ENCODE results near the gene ANKH.
"Not testable (repeated sequence)": the region's sequence is repeated elsewhere in the genome, so short reads cannot be mapped to it uniquely, and the experiment has no call there.

The ANKH gene

DNA sequence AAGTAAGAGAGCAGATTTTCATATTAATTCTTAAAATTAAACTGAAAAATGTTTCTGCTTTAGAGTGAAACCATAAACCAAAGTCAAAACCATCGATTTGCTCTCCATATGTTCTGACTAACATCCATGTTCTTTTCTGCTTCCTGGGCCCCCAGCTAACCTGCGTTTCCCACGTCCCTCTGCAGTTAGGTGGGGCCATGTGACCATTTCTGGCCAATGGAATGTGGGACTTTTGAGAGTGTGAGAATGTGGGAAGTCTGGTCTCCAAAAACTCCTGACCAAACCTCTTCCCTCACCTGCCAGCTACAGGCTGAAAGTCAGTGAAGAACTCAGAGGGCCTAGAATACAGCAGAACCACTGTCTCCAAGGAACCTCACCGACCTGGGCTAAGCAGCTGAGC, 44.9 kb downstream of the ANKH start:
- no peak for DNase-seq (ENCODE audit: low read depth)

DNA sequence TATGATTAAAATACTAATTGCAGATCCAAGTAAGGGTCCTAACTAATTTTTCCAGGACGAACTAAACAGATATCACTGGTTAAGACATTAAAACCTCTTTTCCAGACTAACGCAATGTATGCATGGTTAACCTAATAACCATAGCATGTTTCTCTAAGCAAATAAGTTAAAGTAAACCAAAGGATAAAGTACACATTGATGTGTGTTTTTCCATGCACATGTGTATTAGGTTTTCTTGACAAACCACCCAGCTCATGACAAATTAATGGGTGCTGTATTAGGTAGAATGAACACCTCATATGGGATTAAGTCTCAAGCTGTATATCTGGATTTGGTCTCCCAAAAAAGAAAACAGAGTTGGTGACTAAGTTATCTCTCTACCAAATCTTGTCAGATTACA, 45.6 kb downstream of the ANKH start:
- DNase-seq (ENCODE audit: low read depth): no peak

DNA sequence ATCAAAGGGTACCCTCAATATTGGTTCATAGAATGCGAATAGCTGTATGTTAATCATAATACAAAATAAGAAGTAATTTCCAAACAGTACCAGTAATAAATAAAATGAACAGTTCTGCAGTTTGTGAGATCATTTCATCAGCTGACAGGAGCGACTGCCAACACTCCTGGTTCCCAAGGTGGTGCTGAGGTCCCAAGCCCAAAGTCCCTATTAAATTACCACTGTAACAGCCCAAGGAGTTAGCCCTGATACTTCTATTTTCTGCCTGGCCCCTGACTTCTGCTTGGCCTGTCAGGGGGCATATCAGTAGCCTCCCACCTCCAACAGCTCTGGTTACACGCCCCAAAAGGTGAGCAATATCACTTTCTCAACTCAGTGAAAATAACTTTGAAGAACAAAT, 47.1 kb downstream of the ANKH start:
- DNase-seq (ENCODE audit: low read depth): no peak

DNA sequence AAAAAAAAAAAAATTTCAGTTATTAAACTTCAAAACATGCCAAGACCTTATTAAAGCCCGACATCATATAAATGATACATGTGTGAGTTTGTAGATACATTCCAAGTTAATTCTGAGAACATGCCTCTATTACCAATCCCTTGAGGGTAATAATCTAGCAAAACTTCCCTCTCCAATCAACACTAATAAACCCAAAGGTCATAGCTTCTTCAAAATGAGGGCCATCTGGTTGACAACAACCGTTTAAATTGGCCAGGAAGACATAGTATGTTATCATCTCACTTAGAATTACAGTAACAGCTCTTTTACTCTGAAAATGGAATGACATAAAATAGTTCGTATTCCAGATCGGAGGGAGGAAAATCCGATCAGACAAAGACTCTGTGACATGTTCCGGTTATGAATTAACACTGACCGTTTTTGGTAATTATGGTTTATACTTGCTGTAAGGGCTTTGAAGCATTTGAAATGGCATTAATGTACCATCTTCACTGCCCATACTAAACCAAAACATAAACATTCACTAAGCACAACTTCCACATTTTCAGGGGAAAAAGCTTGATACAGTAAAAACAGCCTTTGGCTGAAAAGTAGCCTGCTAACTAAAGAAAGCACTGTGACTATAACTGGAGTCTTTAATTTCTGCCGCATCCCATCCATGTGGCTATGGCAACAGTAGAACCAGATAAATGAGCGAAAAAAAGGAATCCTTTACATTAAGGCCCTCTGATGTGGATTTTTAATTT, 50.3 kb downstream of the ANKH start:
- no peak for DNase-seq (ENCODE audit: low read depth)

DNA sequence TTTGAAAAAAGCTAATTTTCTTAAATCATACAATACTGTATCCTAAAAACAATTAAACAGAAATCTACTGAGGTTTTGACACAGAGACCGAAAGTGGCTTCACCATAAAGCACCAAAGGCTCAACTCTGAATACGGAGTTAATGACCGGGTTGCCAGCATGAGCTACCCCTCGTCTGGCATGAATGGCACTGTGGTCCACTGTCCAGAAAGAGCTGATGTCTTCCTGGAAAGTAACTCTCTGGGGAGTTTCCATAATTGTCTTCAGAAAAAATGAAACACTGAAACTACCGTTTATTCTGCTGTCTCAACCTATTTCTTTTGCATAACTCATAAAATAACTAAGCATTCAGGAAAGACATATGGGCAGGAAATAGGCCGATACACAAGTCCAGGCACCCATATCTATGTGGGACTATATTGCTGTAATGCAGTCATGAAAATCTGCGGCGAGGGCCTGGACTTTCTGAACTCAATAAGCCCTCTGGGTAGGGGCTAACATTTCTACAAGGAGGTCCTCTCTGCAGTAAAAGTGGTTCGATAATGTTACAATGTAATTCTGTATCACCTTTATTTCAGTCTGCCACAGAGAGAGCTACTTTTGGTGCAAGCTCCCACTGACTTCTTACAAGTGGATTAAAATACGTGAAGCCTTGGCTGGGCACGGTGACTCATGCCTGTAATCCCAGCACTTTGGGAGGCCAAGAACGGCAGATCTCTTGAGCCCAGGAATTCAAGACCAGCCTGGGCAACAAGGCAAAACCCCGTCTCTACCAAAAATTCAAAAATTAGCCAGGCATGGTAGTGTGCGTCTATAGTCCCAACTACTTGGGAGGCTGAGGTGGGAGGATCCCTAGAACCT, 52.4 kb downstream of the ANKH start:
- no peak for DNase-seq (ENCODE audit: low read depth)

DNA sequence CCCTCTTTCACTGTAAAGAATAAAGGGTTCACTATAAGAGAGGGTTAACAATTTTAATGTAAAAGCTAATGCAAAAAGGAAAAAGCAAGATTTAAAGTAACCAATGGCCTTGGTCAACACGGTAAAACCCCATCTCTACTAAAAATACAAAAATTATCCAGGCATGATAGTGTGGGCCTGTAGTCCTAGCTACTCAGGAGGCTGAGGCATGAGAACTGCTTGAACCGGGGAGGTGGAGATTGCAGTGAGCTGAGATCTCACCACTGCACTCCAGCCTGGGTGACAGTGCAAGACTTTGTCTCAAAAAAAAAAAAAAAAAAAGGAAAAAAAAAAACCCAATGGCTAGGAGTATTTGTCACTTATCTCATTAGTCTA, 53.8 kb downstream of the ANKH start:
- not testable (repeated sequence) for DNase-seq (ENCODE audit: low read depth)

DNA sequence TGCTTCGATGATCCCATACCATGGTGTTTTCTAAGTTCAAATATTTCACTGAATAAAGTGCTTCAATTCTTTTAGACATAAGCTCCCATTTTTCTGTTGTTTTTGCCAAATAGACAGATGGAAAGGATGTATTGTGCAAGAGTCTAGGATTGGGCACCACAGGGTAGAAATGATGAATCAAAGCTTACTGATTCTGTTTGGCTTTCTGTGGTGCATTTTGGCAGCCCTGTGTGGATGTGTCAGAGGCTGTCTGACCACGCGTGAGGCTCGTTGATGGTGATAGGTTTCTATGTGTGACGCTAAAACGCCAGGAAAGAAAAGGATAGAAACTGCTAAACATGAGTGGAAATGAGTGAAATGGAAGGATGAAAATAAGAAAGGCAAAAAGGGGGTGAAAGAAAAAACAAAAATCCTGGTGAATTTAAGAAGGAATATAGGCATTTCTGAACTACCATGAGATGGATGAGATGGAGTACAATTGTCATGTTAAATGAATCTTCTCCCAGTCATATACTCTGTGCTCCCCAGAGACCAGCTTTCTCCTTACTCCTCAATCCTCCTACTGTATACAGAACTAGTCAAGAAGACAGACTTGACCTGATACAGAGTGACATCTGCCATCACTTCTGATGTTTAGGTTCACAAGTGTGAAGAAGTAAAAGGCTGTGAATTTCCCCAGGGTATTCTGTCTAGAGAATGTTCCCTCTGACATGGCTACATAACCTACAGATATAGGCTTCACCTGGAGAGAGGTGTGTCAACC, 54.4 kb downstream of the ANKH start:
- peak; percentile 46 for DNase-seq (ENCODE audit: low read depth)

DNA sequence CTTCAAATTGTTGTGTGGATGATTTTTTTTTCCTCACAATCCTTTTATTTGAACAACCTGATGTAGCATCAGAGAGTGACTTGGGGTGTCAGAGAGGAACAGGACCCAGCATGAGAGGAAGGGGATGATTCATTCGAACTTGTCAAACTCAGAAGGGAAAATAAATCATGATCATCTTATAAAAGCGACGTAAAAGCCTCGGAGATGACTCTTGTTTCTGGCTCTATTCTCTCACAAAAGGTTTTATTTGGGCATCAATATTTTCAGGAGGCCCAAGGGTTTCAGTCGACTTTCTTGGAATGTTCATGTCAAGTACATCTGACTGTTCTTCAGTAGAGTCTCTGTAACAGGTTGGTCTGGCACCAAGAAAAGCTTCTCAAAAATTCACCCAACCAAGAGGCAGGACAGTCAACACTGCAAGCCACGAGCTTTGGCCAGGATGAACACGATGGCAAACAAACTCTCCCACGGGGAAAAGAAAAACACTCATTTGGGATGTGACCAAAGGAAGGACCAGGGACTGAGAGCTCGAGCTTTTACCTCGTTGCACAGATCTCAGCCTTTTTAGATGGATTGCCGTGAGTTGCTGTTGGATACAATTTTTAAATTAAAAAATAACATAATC, 55.1 kb downstream of the ANKH start:
- DNase-seq (ENCODE audit: low read depth): no peak

DNA sequence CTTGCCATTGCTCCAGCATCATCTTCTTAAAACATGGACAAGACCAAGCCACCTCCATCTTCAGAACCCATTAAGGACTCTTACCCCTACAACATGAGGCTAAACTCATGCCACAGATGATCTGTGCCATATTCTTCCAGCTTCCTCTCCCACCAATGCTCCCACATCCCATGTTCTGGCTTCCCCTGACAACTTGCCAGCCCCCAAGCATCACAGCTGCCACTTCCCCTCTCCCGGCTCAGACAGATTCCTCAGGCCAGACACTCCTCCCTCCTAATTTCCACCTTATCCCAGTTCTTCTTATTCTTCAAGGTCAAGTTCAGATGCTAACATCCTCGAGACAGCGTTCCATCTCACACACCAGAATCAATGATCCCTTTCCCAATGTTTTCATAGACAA, 57.8 kb downstream of the ANKH start:
- DNase-seq (ENCODE audit: low read depth): no peak

DNA sequence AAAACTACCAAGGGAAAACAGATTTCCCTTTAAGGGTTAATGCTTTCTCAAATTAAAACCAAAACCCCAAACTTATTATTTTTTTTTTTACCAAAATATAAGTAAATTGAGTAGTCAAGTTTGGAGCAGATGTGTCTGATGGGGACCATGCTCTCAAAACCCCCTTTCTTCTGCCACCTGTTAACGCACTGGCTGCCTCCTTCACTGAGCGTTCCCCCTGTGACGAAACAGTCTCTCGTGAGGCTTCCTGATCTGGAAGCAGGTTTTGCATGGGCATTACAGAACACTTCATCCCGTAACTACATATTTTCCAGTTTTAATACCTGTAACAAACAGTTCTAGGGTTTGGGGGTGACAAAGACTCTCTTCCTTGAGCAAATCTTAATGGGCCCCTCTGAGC, 59.4 kb downstream of the ANKH start:
- DNase-seq (ENCODE audit: low read depth): no peak

DNA sequence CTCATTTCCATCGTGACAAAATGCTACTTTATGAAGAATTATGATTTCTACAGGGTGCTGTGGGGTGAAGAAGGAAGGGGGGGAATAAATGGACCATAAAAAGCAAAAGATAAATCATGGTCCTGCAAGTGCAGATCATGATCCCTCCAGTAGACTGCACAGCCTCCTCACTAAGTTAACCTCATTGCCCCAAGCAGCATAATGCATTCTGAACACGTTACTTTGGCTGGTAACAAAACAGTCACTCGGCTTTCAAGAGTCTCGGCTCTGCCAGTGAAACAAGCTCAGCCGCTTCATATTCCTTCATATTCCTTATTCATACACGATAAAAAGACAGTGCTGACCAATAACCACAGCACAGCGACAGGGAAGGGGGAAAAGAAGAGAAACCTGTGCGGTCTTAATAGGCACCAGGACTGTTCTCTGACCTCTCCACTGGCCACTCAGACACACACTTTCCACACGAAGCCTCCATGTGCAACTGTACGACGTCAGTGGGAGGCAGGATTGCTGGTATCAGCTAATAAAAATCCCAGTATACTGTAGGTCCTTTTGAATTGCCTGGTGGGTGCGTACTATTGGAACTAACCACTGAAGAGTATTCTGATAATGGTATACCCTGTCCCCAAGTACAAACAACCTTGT, 60.5 kb downstream of the ANKH start:
- DNase-seq (ENCODE audit: low read depth): no peak

DNA sequence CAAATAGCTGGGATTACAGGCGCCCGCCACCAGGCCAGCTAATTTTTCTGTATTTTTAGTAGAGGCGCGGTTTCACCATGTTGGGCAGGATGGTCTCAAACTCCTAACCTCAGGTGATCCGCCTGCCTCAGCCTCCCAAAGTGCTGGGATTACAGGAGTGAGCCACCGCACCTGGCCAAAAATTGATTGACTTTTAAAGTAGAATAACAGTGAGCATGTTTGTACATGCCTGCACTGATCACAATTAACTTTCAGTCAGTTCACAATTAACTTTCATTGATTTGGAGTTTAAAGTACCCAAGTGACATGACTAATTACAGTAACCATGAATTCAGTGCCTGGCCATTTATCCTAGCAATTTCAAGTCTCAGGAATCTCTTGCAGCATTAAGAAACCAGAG, 61.3 kb downstream of the ANKH start:
- no peak for DNase-seq (ENCODE audit: low read depth)

DNA sequence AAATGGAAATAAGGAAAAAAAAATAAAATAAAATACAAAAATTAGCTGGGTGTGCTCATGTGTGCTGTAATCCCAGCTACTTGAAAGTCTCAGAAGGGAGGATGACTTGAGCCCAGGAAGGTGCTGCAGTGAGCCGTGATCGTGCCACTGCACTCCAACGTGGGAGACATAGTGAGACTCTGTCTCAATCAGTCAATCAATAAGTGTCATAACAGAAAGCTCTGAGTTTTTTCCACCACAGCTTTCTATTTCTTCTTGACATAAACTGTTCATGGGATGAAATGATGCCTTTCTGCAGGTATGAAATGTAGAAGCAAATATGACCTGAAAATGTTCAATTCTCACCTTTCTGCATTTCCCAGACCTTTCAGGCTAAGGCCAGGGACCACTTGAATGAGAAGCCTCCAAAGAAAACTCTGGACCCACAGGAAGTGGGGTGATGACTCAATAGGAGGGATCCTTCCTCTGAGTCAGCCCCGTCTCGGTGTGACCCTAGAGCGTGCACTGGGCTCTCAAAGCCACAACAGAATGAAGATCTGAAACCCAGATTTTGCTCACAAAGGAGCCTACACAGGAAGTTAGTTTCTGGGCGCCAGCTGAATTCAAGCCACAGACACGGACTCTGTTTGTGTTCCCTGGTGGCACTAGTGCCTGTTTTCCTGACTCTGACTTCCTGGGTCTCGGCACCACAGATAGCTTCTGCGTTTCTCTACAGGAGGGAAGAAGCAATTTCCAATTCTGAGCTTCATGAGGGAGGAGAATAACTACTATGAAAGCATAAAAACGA, 62.0 kb downstream of the ANKH start:
- DNase-seq (ENCODE audit: low read depth): peak; percentile 70

DNA sequence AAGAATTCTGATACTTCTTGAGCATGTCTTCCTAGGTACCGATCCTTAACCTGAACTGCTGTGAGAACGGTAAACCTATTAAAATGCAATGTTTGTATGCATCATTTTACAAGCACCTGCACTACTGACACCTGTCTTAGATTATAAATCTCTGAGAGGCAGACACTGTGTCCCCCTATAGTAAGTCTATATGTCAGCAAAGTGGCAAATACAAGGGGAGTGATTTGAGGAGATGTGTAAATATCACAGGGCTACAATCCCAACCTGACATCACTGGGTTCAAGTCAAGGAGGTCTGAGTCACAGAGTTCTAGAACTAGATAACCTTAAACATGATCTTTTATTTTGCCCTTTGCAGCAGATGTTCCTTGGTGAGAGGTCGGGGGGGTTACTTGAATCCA, 64.1 kb downstream of the ANKH start:
- no peak for DNase-seq (ENCODE audit: low read depth)

DNA sequence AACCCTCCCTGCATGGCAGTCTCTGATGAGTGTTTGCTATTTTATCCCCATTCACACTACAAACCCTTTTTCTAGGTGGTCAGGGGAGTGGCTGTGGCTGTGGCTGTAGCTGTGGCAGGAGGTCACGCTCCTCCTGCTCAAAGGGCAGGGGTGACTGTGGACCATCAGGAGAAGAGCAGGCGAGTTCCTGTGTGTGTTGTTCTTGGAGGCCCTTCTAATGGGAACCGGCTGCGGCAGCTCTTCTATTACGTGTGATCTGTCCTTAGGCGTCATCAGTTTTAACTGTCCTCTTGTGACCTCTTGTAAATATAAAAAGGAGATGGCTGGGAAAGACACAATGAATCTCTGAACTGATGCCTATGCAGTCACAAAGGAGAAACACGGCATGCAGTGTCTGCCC, 65.1 kb downstream of the ANKH start:
- no peak for DNase-seq (ENCODE audit: low read depth)

DNA sequence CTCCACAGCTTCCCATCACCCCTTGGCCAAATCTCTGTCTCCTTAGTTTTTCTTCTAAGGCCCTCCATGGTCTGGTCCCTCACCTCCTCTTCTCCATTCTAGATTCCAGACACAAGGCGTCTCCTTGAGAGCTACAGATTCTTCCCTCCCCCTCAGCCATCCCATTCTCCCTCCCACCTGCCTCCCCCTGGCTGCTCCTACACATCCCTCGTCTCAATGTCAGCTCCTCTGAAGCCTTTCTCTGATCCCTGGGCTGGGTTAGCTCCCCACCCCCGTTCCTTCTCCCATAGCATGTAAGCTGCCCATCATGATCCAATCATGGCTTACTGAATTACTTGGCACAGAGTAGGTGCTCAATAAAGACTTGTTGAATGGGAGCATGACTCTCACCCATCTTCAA, 69.0 kb downstream of the ANKH start:
- DNase-seq (ENCODE audit: low read depth): no peak

DNA sequence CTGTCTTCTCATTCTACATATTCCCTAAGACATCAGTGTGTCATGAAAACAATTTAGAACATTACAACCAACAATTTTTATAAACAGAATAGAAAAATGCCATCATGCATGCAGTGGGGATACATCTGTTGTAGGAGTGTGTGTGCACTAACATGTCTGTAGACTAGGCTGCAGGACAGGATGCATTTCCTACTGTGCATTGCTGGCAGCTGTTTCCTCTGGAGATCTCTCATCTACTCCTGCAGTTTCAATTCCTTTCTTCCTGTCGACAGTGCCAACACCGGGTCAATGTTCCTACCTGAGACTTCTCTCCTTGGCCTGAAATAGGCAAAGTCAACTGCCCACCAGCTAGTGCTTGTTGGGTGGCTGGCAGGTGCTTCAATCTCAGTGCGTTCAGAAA, 69.8 kb downstream of the ANKH start:
- DNase-seq (ENCODE audit: low read depth): no peak

DNA sequence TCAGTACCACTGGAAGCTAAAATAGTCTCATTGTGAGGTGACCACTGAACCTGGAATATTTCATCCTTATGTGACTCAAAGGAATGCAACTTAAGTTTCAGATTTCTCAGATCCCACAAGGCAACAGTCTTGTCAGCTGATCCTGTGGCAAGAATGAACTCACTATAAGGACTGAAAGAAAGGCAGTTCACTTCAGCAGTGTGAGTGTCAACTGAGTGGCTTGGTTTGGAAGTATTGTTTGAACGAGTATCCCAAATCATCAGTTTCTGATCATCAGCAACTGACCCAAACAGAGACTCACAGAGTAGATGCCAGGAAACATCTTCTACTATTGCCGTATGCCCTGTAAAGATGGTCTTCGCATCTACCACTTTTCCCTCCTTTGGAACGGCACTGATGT, 74.2 kb downstream of the ANKH start:
- DNase-seq (ENCODE audit: low read depth): not testable (repeated sequence)

DNA sequence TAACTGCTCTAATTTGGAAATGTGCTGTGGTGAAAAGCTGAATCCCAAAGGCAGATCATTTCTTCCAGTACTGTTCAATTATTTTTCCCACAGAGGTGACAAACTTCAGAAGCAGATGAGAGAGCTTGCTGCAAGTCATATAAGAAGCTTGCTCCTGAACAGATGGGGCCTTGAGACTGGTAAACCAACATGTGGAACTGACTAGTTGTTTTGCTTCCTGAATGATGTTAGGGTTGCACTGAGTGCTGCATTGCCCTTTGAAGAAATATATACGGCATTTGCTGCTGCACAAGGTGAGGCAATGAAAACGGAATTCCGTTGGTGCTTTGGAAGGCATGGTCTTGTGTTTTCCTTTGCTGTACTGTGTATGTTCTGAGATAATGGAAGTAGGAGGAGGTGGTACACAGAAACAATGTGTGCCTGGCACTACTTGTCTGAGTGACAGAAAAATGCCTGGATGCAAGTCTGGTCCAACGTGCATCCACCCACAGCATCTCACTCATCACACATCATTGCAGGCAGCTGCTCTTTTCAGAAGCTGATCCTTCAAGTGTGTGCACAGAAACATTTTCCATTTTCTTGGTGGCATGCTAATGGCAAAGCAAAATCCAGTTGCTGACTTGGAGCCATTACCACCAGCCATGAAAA, 76.9 kb downstream of the ANKH start:
- DNase-seq (ENCODE audit: low read depth): no peak

DNA sequence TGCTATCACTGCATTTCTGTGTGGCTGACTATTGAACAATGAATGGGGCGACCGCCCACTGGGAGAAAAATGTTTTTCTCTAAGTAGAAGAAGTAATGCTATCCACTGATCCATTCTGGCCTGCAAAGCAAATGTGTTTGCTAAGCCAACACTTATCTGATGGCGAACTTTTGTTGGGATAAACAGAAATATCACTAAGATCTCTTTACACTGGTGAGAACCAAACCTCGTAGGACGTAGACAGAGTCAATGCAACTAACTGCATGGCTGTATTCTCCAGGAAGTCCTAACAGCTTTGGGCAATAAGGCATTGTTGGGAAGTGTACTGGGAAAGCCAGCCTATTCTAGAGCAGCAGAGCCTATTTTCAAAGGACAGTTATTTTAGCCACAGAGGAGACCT, 77.7 kb downstream of the ANKH start:
- DNase-seq (ENCODE audit: low read depth): no peak

DNA sequence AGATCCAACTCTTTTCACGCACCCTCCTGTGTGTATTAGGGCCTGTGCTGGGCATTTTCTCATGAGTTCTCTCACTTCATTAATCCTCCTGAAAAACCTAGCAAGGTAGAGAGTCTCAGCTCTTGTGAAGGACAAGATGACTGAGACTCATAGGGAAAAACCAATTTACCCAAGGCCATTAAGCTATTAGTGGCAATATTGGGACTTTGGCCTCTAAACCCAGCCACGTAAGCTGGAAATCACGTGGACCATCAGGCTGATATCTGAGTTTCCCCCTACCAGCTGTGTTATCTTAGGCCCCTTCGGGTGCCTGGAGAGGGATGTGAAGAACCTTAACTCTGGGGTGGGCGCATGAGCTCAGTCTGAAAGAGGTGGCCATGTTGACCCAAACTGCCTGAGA, 80.7 kb downstream of the ANKH start:
- no peak for DNase-seq (ENCODE audit: low read depth)

All from activated T-cell treated with anti-CD3 and anti-CD28 coated beads for 48 hours (primary cell).